Neural cell (in vitro differentiated cells): ENCODE measurements around the gene CUEDC1.

ENCODE experiments used
- EZH2 ChIP-seq: fragments of 200-600, 300-800 bp; shearing (Covaris generic), sonication (generic); IDR thresholded peaks from 2 replicates; pipeline ENCODE4 v1.6.1; 2014; ENCODE audit warnings: antibody characterized with exemption, low read length, borderline replicate concordance, mild to moderate bottlenecking; ENCODE audit not compliant: insufficient read depth, poor library complexity, severe bottlenecking
- POLR2AphosphoS5 ChIP-seq: IDR thresholded peaks from 2 replicates; pipeline ENCODE4 v1.6.1; 2012
- TF ChIP-seq, protein P1 (sequence below): fragments of 450-650 bp; IDR thresholded peaks from 2 replicates; pipeline ENCODE4 v1.5.1; 2014; ENCODE audit warnings: antibody characterized with exemption, mild to moderate bottlenecking, moderate library complexity; ENCODE audit not compliant: poor library complexity, severe bottlenecking
- TF ChIP-seq, protein P2 (sequence below): IDR thresholded peaks from 2 replicates; pipeline ENCODE4 v1.6.1; 2012; ENCODE audit warnings: borderline replicate concordance

DNA sequence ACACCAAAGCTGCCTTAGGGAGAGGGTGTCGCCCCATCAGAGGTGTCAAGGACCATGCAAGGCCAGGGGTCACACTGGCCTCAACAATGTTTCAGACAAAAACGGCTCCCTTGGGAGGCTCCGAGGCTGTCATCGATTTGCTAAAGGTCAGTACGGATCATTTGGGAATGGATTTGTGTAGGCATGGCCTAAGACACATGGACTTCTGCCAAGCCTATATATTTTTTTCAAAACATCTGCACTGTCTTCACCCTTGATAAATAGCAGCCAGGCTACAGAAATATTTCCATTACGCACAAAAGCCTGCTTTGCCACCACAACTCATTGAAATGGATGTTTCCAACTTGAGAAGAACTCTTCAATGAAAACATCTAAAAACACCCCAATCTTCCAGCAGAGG is 10.3 kb downstream of the CUEDC1 start:
- TF ChIP-seq, protein P1, sequence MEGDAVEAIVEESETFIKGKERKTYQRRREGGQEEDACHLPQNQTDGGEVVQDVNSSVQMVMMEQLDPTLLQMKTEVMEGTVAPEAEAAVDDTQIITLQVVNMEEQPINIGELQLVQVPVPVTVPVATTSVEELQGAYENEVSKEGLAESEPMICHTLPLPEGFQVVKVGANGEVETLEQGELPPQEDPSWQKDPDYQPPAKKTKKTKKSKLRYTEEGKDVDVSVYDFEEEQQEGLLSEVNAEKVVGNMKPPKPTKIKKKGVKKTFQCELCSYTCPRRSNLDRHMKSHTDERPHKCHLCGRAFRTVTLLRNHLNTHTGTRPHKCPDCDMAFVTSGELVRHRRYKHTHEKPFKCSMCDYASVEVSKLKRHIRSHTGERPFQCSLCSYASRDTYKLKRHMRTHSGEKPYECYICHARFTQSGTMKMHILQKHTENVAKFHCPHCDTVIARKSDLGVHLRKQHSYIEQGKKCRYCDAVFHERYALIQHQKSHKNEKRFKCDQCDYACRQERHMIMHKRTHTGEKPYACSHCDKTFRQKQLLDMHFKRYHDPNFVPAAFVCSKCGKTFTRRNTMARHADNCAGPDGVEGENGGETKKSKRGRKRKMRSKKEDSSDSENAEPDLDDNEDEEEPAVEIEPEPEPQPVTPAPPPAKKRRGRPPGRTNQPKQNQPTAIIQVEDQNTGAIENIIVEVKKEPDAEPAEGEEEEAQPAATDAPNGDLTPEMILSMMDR = no peak
- TF ChIP-seq EZH2 (no peak), POLR2AphosphoS5 (no peak)
- TF ChIP-seq, protein P2, sequence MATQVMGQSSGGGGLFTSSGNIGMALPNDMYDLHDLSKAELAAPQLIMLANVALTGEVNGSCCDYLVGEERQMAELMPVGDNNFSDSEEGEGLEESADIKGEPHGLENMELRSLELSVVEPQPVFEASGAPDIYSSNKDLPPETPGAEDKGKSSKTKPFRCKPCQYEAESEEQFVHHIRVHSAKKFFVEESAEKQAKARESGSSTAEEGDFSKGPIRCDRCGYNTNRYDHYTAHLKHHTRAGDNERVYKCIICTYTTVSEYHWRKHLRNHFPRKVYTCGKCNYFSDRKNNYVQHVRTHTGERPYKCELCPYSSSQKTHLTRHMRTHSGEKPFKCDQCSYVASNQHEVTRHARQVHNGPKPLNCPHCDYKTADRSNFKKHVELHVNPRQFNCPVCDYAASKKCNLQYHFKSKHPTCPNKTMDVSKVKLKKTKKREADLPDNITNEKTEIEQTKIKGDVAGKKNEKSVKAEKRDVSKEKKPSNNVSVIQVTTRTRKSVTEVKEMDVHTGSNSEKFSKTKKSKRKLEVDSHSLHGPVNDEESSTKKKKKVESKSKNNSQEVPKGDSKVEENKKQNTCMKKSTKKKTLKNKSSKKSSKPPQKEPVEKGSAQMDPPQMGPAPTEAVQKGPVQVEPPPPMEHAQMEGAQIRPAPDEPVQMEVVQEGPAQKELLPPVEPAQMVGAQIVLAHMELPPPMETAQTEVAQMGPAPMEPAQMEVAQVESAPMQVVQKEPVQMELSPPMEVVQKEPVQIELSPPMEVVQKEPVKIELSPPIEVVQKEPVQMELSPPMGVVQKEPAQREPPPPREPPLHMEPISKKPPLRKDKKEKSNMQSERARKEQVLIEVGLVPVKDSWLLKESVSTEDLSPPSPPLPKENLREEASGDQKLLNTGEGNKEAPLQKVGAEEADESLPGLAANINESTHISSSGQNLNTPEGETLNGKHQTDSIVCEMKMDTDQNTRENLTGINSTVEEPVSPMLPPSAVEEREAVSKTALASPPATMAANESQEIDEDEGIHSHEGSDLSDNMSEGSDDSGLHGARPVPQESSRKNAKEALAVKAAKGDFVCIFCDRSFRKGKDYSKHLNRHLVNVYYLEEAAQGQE = no peak
